H1 (cell line): ENCODE data around the gene MCF2L2. TPM values are rescaled to one million over a fixed set of nuclear protein-coding genes. Genes with fewer than 3 reads are reported as not detected.

Experiments used
- CBX8 ChIP-seq: fragments of 300-800, 300-1000 bp; sonication (generic); IDR thresholded peaks from 2 replicates; pipeline ENCODE4 v1.7.1; 2016; ENCODE audit warnings: low read depth, low read length, borderline replicate concordance
- GABPA ChIP-seq: IDR thresholded peaks from 2 replicates; pipeline ENCODE4 v1.6.1; 2011; ENCODE audit warnings: mild to moderate bottlenecking, low read length, moderate library complexity, borderline replicate concordance; ENCODE audit not compliant: insufficient read depth
- TAF1 ChIP-seq: IDR thresholded peaks from 2 replicates; pipeline ENCODE4 v1.6.1; 2011; ENCODE audit warnings: mild to moderate bottlenecking, low read depth, low read length
- polyA plus RNA-seq, 7 experiments: library from polyadenylated mRNA; depleted of rRNA in 3 of 7; stranded (reverse) in 5 of 7; unstranded in 2 of 7; fragments of >200 nt in 5 of 7; fragments of 200-250 nt in 2 of 7; gene quantifications; 1 replicate in 5 of 7; 2 replicates in 1 of 7; 4 replicates in 1 of 7; pipeline versions ENCODE4 v1.2.1 to v1.2.3, GENCODE V29; 2011 to 2013; ENCODE audit warnings: missing spikeins in 2 of 7, mixed read lengths in 2 of 7
- total RNA-seq: library from RNA; stranded (reverse); fragmentation: NEBNext Ultra II Directional; extraction: Animal tissue kit (Norgen Biotek cat#: 25700); gene quantifications from 2 replicates; pipeline ENCODE4 v1.2.1, GENCODE V29; 2021

MCF2L2 gene
- total and polyA plus RNA-seq, 2 of the 8 experiments (the other 6 are each of a cell fraction or from before 2014, with no cell fraction given) = 4.1 to 13.7 TPM

DNA sequence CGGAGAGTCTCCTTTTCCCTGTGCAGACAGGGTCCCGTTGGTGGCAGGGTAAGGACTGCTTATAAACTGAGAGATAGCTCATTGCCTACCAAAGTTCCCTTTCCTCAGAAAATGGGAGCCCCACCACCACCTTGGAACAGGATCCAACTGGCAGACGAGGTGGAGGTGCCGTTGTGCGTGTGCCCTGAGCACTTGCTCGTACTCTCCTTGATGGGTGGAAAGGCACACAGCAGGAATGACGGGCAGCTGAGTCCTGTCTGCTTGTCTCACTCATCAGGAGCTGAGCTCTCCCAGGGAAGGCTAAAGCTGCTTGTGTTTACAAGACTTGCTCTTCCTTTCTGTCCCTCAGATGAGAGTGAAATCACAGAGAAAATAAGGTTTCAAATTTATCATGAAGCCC lies 114.7 kb downstream of the MCF2L2 start (continued):
- TF ChIP-seq CBX8 = no peak
- TF ChIP-seq GABPA = no peak
- no peak for TF ChIP-seq TAF1
